Upper lobe of left lung (tissue), 6 donors: Measurements from ENCODE around the gene TGFBR3L. TPM values are rescaled to one million over a fixed set of nuclear protein-coding genes. Genes with fewer than 3 reads are reported as not detected.
A peak's percentile ranks its signal among the peaks of the same experiment; 100 is the strongest.

Experiments used
- ATAC-seq, 2 donors: fragments of 200-7000 bp; cut with Tn5 transposase; one replicate each; pipeline ENCODE4 v1.9.1; 2022; ENCODE audit warnings: mild to moderate bottlenecking in 2 of 2, moderate library complexity in 2 of 2; ENCODE audit not compliant: low FRiP score in 2 of 2
- DNase-seq, 2 donors: peaks; one replicate each; pipeline ENCODE4 v3.0.0-alpha.2; 2019 to 2020
- H3K27ac ChIP-seq, 4 donors: fragments of 200-600 bp; sonication (generic); one replicate each; pipeline ENCODE4 v1.5.1; 2016 to 2019
- H3K27me3 ChIP-seq, 4 donors: fragments of 200-600 bp; sonication (generic); one replicate each; pipeline ENCODE4 v1.5.1; 2017 to 2019
- H3K36me3 ChIP-seq, 4 donors: fragments of 200-600 bp; sonication (generic); one replicate each; pipeline ENCODE4 v1.5.1; 2016 to 2019
- H3K4me1 ChIP-seq, 4 donors: fragments of 200-600 bp; sonication (generic); one replicate each; pipeline ENCODE4 v1.5.1; 2018 to 2019
- H3K4me3 ChIP-seq, 4 donors: fragments of 200-600 bp; sonication (generic); one replicate each; pipeline ENCODE4 v1.5.1; 2017 to 2019; ENCODE audit warnings: mild to moderate bottlenecking in 2 of 4, moderate library complexity in 1 of 4
- H3K9me3 ChIP-seq, 4 donors: fragments of 200-600 bp; sonication (generic); one replicate each; pipeline ENCODE4 v1.5.1; 2018 to 2019
- CTCF ChIP-seq, 6 experiments: fragments of 450-650 bp in 4 of 6; fragments of 200-600 bp in 2 of 6; sonication (generic) in 2 of 6; IDR thresholded peaks; one replicate each; pipeline ENCODE4 v1.5.1; 2016 to 2019; ENCODE audit warnings: antibody characterized with exemption in 6 of 6
- EP300 ChIP-seq, 4 donors: sonication (generic); formaldehyde crosslinking; IDR thresholded peaks; one replicate each; pipeline ENCODE4 v1.5.1; 2017; ENCODE audit warnings: antibody characterized with exemption in 4 of 4, control low read depth in 2 of 4
- POLR2A ChIP-seq, 4 donors: fragments of 450-650 bp; IDR thresholded peaks; one replicate each; pipeline ENCODE4 v1.5.1; 2016 to 2017; ENCODE audit warnings: antibody characterized with exemption in 4 of 4, mild to moderate bottlenecking in 2 of 4
- POLR2AphosphoS5 ChIP-seq, 2 donors: sonication (generic); formaldehyde crosslinking; IDR thresholded peaks; one replicate each; pipeline ENCODE4 v1.5.1; 2017; ENCODE audit warnings: antibody characterized with exemption in 2 of 2
- WGBS, 2 donors: methylation state at CpG; one replicate each; pipeline ENCODE4 v1.1.5; 2017 to 2018; 5-methylcytosine and 5-hydroxymethylcytosine counted together
- total RNA-seq, 6 donors: library from RNA; depleted of rRNA in 4 of 6; stranded (reverse); fragments of >200 nt in 4 of 6; gene quantifications; one replicate each; pipeline versions ENCODE4 v1.1.0 to v1.2.1, GENCODE V29; 2016 to 2021
- donor health status: DM: no; HTN: no; CAD: no; lungs with moderate emphysema.
- donor health status: DM: no; HTN: yes; CAD: no; lungs with severe emphysema.

Gene TGFBR3L
- total RNA-seq, 6 donors from 2014 or later: 0.37 to 1.1 TPM; not detected in 4

DNA sequence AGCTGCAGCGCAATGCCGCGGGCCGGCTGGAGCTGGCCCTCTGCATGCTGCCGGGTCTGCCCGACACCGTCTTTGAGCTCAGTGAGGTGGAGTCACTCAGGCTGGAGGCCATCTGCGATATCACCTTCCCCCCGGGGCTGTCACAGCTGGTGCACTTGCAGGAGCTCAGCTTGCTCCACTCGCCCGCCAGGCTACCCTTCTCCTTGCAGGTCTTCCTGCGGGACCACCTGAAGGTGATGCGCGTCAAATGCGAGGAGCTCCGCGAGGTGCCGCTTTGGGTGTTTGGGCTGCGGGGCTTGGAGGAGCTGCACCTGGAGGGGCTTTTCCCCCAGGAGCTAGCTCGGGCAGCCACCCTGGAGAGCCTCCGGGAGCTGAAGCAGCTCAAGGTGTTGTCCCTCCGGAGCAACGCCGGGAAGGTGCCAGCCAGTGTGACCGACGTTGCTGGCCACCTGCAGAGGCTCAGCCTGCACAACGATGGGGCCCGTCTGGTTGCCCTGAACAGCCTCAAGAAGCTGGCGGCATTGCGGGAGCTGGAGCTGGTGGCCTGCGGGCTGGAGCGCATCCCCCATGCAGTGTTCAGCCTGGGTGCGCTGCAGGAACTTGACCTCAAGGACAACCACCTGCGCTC is 14.8 kb upstream of the TGFBR3L start:
- H3K27me3 ChIP-seq: no peaks in the 10 kb centered on the region
- H3K4me1 ChIP-seq: peaks cover 14 to 22% (median 18%) of the 10 kb centered on the region in 4 donors
- peak in 1 of 2 donors; percentile 67 for DNase-seq
- H3K9me3 ChIP-seq: no peaks in the 10 kb centered on the region
- 93 to 97% methylated on average over 16 to 28 of the region's 34 CpGs for WGBS, 2 donors
- no peak overlapping the region for H3K27ac ChIP-seq
- no peaks in the 10 kb centered on the region for H3K36me3 ChIP-seq
- H3K4me3 ChIP-seq: no peak overlapping the region
- TF ChIP-seq EP300 (IDR thresholded peaks at IDR 0.05): no peak
- no peak for TF ChIP-seq POLR2AphosphoS5 (IDR thresholded peaks at IDR 0.05)
- TF ChIP-seq CTCF (IDR thresholded peaks at IDR 0.05): no peak
- TF ChIP-seq POLR2A (IDR thresholded peaks at IDR 0.05): no peak
- ATAC-seq: no peak

DNA sequence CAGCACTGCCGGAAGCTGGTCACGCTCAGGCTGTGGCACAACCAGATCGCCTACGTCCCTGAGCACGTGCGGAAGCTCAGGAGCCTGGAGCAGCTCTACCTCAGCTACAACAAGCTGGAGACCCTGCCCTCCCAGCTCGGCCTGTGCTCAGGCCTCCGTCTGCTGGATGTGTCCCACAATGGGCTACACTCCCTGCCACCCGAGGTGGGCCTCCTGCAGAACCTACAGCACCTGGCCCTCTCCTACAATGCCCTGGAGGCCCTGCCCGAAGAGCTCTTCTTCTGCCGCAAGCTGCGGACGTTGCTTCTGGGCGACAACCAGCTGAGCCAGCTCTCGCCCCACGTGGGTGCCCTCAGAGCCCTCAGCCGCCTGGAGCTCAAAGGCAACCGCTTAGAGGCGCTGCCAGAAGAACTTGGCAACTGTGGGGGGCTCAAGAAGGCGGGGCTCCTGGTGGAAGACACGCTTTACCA is 14.2 kb upstream of the TGFBR3L start:
- 77 to 80% methylated on average over 5 to 21 of the region's 21 CpGs for WGBS, 2 donors
- H3K27me3 ChIP-seq: no peaks in the 10 kb centered on the region
- H3K27ac ChIP-seq: no peak overlapping the region
- TF ChIP-seq POLR2A (IDR thresholded peaks at IDR 0.05): no peak
- no peak for TF ChIP-seq CTCF (IDR thresholded peaks at IDR 0.05)
- TF ChIP-seq EP300 (IDR thresholded peaks at IDR 0.05): no peak
- no peak for TF ChIP-seq POLR2AphosphoS5 (IDR thresholded peaks at IDR 0.05)
- no peak overlapping the region for H3K4me3 ChIP-seq
- DNase-seq: peak in 1 of 2 donors; percentile 59
- peaks cover 20 to 24% (median 23%) of the 10 kb centered on the region in 4 donors for H3K4me1 ChIP-seq
- no peaks in the 10 kb centered on the region for H3K9me3 ChIP-seq
- H3K36me3 ChIP-seq: peaks cover 0 to 3% (median 0%) of the 10 kb centered on the region in 4 donors
- no peak for ATAC-seq

- Histone ChIP-seq H3K9me3 (no peaks in the 10 kb centered on the region), H3K27ac (no peak overlapping the region), H3K27me3 (no peaks in the 10 kb centered on the region), H3K36me3 (peaks cover 0 to 8% (median 3%) of the 10 kb centered on the region in 4 donors), H3K4me3 (no peak overlapping the region), H3K4me1 (peaks cover 25 to 29% (median 28%) of the 10 kb centered on the region in 4 donors)
- TF ChIP-seq POLR2A (IDR thresholded peaks at IDR 0.05) (no peak), CTCF (IDR thresholded peaks at IDR 0.05) (no peak), EP300 (IDR thresholded peaks at IDR 0.05) (no peak), POLR2AphosphoS5 (IDR thresholded peaks at IDR 0.05) (no peak)
- 70 to 80% methylated on average over 1 to 3 of the region's 3 CpGs for whole genome bisulfite sequencing, 2 donors
- DNase-seq (no peak), ATAC-seq (no peak)
Observed at GRCh38 chr19:7900931-7901330, 13.7 kb upstream of the TGFBR3L start.

- no peak for TF ChIP-seq CTCF (IDR thresholded peaks at IDR 0.05)
- TF ChIP-seq POLR2AphosphoS5 (IDR thresholded peaks at IDR 0.05): no peak
- TF ChIP-seq EP300 (IDR thresholded peaks at IDR 0.05): no peak
- TF ChIP-seq POLR2A (IDR thresholded peaks at IDR 0.05): no peak
- Histone ChIP-seq H3K27ac (no peak overlapping the region), H3K9me3 (no peaks in the 10 kb centered on the region), H3K27me3 (no peaks in the 10 kb centered on the region), H3K4me1 (peaks cover 27 to 33% (median 31%) of the 10 kb centered on the region in 4 donors), H3K4me3 (no peak overlapping the region), H3K36me3 (peaks cover 0 to 12% (median 7%) of the 10 kb centered on the region in 4 donors)
- 90 to 91% methylated on average over 7 of the region's 7 CpGs for WGBS, 2 donors
- no peak for DNase-seq
- ATAC-seq: no peak
Observed at GRCh38 chr19:7901337-7901736, 13.3 kb upstream of the TGFBR3L start.
